GM12865 (cell line): ENCODE measurements around the gene CCL18.
A peak's percentile ranks its signal among the peaks of the same experiment; 100 is the strongest.
"Not testable (repeated sequence)": the region's sequence is repeated elsewhere in the genome, so short reads cannot be mapped to it uniquely, and the experiment has no call there.

Experiments used
- DNase-seq: peaks from one replicate; pipeline ENCODE4 v3.0.0; 2010; ENCODE audit warnings: low read depth
- H3K4me3 ChIP-seq: 2 replicates; pipeline ENCODE4 v1.5.1; 2011; ENCODE audit warnings: mild to moderate bottlenecking, low read depth, low read length, control low read depth
- CTCF ChIP-seq: IDR thresholded peaks from 2 replicates; pipeline ENCODE4 v1.5.1; 2011; ENCODE audit warnings: low read length, control low read depth, low read depth, inconsistent platforms; ENCODE audit not compliant: insufficient read depth; ENCODE audit errors: missing control alignments

CCL18 gene

GRCh38 chr17:36070427-36070826 is 6.4 kb downstream of the CCL18 start:
- TF ChIP-seq CTCF = no peak
- no peak for DNase-seq

GRCh38 chr17:36071751-36072150 is 7.7 kb downstream of the CCL18 start:
- no peak overlapping the region for H3K4me3 ChIP-seq
- no peak for DNase-seq
- TF ChIP-seq CTCF = no peak

More at GRCh38 chr17:36070427-36070826, 6.4 kb downstream of the CCL18 start:
- no peak overlapping the region for H3K4me3 ChIP-seq

- H3K4me3 ChIP-seq = no peak overlapping the region
- peak; percentile 81 for DNase-seq
- TF ChIP-seq CTCF = peak; percentile 82
These were observed 8.5 kb downstream of the CCL18 start for GRCh38 chr17:36072431-36073121.

- H3K4me3 ChIP-seq = no peak overlapping the region
- DNase-seq = peak; percentile 70
- TF ChIP-seq CTCF = no peak
These were observed 10.3 kb downstream of the CCL18 start for GRCh38 chr17:36074365-36074764.

GRCh38 chr17:36081681-36082471 is 17.8 kb downstream of the CCL18 start:
- peak; percentile 77 for DNase-seq
- peak overlapping the region; percentile 22 for H3K4me3 ChIP-seq

- peak; percentile 90 for DNase-seq
- H3K4me3 ChIP-seq = peak overlapping the region; percentile 22
These were observed 18.5 kb downstream of the CCL18 start for GRCh38 chr17:36082482-36083120.

GRCh38 chr17:36083691-36084090 is 19.6 kb downstream of the CCL18 start:
- H3K4me3 ChIP-seq, DNase-seq: not testable (repeated sequence)

- TF ChIP-seq CTCF = no peak
- H3K4me3 ChIP-seq = no peak overlapping the region
- DNase-seq = peak; percentile 19
These were observed 21.7 kb downstream of the CCL18 start for GRCh38 chr17:36085765-36086164.
